ENCODE data around the gene SPACA4. TPM values are rescaled to one million over a fixed set of nuclear protein-coding genes. Genes with fewer than 3 reads are reported as not detected.

The SPACA4 gene
- total RNA-seq, 1 experiment from 2014 or later, result not detected

DNA sequence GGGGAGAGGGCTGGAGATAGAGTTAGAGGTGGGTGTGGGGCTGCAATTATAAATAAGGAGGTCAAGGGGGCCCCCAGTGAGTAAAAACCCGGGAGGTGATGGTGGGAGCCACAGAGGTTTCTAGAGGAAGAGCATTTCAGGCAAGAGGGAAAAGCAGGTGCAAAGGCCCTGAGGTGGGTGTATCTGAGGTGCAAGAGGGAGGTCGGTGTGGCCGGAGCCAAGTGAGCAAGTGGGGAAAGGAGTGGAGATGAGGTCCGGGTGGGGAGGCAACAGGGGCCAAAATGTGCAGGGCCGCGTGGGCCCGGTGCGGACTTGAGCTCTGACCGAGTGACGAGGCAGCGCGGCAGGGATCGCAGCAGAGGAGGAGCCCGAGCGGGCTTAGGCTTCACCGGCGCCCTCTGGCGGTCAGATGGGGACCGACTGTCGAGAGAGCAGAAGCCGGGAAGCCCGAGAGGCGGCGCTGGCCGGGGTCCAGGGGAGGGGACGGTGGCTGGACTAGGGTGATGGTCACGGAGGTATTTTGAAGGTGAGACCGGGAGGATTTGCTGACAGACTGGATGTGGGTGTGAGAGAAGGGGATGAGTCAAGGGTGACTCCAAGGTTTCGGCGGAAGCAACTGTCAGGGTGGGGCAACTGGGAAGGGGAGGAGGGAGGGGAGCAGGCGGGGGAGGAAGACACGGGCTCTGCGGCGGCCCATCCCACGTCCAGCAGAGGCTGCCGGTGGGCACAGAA, 17.7 kb upstream of the SPACA4 start:
- ChIA-PET CTCF (interaction anchor here (0.5 to 2.3 kb wide), 17 partner anchors 12 to 468 kb away, joined by 3 to 15 read pairs (median 4); partner anchors contain the start of gene GRWD1), POLR2A (interaction anchor here (0.6 kb wide), 1 partner anchor 31 kb away, joined by 3 read pairs; the partner anchor contains the start of gene SPHK2)
- H3K4me3 ChIP-seq (ENCODE audit: low read depth, low read length), result peak overlapping the region; percentile 27
- peaks cover 3% of the 10 kb centered on the region for H3K4me1 ChIP-seq
- Mint-ChIP-seq H3K4me3 (ENCODE audit: unreplicated experiment) (peak overlapping the region; percentile 79), H3K36me3 (ENCODE audit: insufficient read depth, unreplicated experiment) (peaks cover 12% of the 10 kb centered on the region), H3K4me1 (ENCODE audit: low read depth, unreplicated experiment) (peaks cover 14% of the 10 kb centered on the region), H3K27me3 (ENCODE audit: insufficient read depth, unreplicated experiment) (no peaks in the 10 kb centered on the region), H3K9me3 (ENCODE audit: unreplicated experiment) (no peaks in the 10 kb centered on the region), H3K27ac (ENCODE audit: unreplicated experiment) (peak overlapping the region; percentile 74)
- peak; percentile 89 to 93 for DNase-seq
- intact Hi-C loops (cut with micrococcal nuclease; ENCODE audit: unreplicated experiment), result loop anchor here (1.0 to 5.0 kb wide), 2 partner anchors 19 to 257 kb away; no protein-coding TSS in a partner anchor
- H3K27me3 ChIP-seq (replicated peaks; ENCODE audit: control insufficient read depth, insufficient read depth, low read length), result no peaks in the 10 kb centered on the region
- no peaks in the 10 kb centered on the region for H3K9me3 ChIP-seq
- no peaks in the 10 kb centered on the region for H3K36me3 ChIP-seq (ENCODE audit: control insufficient read depth, insufficient read depth, low read length)
- BruUV-seq (replicated peaks), result no TSS peak
- TF ChIP-seq, protein P1, sequence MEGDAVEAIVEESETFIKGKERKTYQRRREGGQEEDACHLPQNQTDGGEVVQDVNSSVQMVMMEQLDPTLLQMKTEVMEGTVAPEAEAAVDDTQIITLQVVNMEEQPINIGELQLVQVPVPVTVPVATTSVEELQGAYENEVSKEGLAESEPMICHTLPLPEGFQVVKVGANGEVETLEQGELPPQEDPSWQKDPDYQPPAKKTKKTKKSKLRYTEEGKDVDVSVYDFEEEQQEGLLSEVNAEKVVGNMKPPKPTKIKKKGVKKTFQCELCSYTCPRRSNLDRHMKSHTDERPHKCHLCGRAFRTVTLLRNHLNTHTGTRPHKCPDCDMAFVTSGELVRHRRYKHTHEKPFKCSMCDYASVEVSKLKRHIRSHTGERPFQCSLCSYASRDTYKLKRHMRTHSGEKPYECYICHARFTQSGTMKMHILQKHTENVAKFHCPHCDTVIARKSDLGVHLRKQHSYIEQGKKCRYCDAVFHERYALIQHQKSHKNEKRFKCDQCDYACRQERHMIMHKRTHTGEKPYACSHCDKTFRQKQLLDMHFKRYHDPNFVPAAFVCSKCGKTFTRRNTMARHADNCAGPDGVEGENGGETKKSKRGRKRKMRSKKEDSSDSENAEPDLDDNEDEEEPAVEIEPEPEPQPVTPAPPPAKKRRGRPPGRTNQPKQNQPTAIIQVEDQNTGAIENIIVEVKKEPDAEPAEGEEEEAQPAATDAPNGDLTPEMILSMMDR (IDR thresholded peaks at IDR 0.05; ENCODE audit: insufficient read depth in 1 of 2, low read depth in 1 of 2, low read length in 1 of 2, severe bottlenecking in 1 of 2, unreplicated experiment in 1 of 2), result peak; percentile 95 to 97

DNA sequence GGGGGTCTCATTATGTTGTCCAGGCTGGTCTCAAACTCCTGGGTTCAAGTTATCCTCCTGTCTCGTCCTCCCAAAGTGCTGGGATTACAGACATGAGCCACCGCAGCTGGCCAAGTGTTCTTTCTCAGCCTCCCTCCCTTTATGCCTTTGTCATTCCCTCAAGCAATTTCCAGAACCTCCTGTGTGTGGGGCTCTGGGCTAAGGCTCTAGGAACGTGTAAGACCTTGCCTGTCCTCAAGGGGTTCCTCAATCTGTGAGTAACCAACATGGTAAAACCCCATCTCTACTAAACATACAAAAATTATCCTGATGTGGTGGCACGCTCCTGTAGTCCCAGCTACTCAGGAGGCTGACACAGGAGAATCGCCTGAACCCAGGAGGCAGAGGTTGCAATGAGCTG, 15.5 kb upstream of the SPACA4 start:
- ChIA-PET CTCF (no interaction called here), POLR2A (no interaction called here)
- H3K9me3 Mint-ChIP-seq (ENCODE audit: unreplicated experiment), result no peaks in the 10 kb centered on the region
- no peaks in the 10 kb centered on the region for H3K27me3 Mint-ChIP-seq (ENCODE audit: insufficient read depth, unreplicated experiment)
- Histone ChIP-seq H3K36me3 (ENCODE audit: control insufficient read depth, insufficient read depth, low read length) (no peaks in the 10 kb centered on the region), H3K4me3 (ENCODE audit: low read depth, low read length) (no peak overlapping the region), H3K27me3 (replicated peaks; ENCODE audit: control insufficient read depth, insufficient read depth, low read length) (no peaks in the 10 kb centered on the region), H3K9me3 (no peaks in the 10 kb centered on the region), H3K4me1 (no peaks in the 10 kb centered on the region; the same call in 1 of the 2 replicates)
- H3K27ac Mint-ChIP-seq (ENCODE audit: unreplicated experiment), result no peak overlapping the region
- BruUV-seq (replicated peaks), result no TSS peak
- no peak overlapping the region for H3K4me3 Mint-ChIP-seq (ENCODE audit: unreplicated experiment)
- TF ChIP-seq, protein P1 (IDR thresholded peaks at IDR 0.05; ENCODE audit: insufficient read depth in 1 of 2, low read depth in 1 of 2, low read length in 1 of 2, severe bottlenecking in 1 of 2, unreplicated experiment in 1 of 2), result peak; percentile 8 to 11
- intact Hi-C loops (cut with micrococcal nuclease; ENCODE audit: unreplicated experiment), result no loop called here
- peaks cover 7% of the 10 kb centered on the region for H3K4me1 Mint-ChIP-seq (ENCODE audit: low read depth, unreplicated experiment)
- H3K36me3 Mint-ChIP-seq (ENCODE audit: insufficient read depth, unreplicated experiment), result peaks cover 6% of the 10 kb centered on the region
- no peak for DNase-seq

DNA sequence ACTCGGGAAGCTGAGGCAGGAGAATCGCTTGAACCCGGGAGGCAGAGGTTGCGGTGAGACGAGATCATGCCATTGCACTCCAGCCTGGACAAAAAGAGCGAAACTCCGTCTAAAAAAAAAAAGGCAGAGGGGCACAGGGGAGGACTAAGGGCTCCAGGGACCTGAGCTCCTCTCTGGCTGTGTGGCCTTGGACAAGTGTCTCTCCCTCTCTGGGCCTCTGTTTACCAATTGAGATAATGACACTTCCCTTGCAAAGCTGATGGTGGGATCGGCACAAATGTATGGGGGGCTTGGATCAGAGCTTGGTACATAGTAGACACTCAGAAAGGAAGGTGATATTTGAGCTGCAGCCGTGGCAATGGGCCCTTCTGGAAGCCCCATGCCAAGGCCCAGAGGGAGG, 11.4 kb upstream of the SPACA4 start:
- Histone ChIP-seq H3K36me3 (ENCODE audit: control insufficient read depth, insufficient read depth, low read length) (no peaks in the 10 kb centered on the region), H3K27me3 (replicated peaks; ENCODE audit: control insufficient read depth, insufficient read depth, low read length) (no peaks in the 10 kb centered on the region), H3K9me3 (no peaks in the 10 kb centered on the region), H3K4me1 (no peaks in the 10 kb centered on the region), H3K4me3 (ENCODE audit: low read depth, low read length) (no peak overlapping the region)
- no peaks in the 10 kb centered on the region for H3K9me3 Mint-ChIP-seq (ENCODE audit: unreplicated experiment)
- H3K4me1 Mint-ChIP-seq (ENCODE audit: low read depth, unreplicated experiment), result no peaks in the 10 kb centered on the region
- no peaks in the 10 kb centered on the region for H3K27me3 Mint-ChIP-seq (ENCODE audit: insufficient read depth, unreplicated experiment)
- intact Hi-C loops (cut with micrococcal nuclease; ENCODE audit: unreplicated experiment), result no loop called here
- DNase-seq, result no peak
- no peak overlapping the region for H3K27ac Mint-ChIP-seq (ENCODE audit: unreplicated experiment)
- H3K4me3 Mint-ChIP-seq (ENCODE audit: unreplicated experiment), result no peak overlapping the region
- H3K36me3 Mint-ChIP-seq (ENCODE audit: insufficient read depth, unreplicated experiment), result no peaks in the 10 kb centered on the region
- CTCF ChIA-PET, result no interaction called here
- TF ChIP-seq, protein P1 (IDR thresholded peaks at IDR 0.05; ENCODE audit: insufficient read depth in 1 of 2, low read depth in 1 of 2, low read length in 1 of 2, severe bottlenecking in 1 of 2, unreplicated experiment in 1 of 2), result no peak
- POLR2A ChIA-PET, result no interaction called here
- BruUV-seq (replicated peaks), result no TSS peak
